Loucy (cell line): ENCODE data around the gene TMEM14A.

Source experiments
- CTCF ChIP-seq: fragments of 200-600 bp; sonication (generic); conservative IDR thresholded peaks from 2 replicates; pipeline ENCODE4 v1.5.1; 2014; ENCODE audit warnings: mild to moderate bottlenecking, antibody characterized with exemption, low read length
- EZH2phosphoT487 ChIP-seq: fragments of 200-600 bp; IDR thresholded peaks from 2 replicates; pipeline ENCODE4 v1.6.1; 2018; ENCODE audit warnings: antibody characterized with exemption, mild to moderate bottlenecking, moderate library complexity, borderline replicate concordance

GRCh38 chr6:52670502-52671409, at the start of gene TMEM14A:
- TF ChIP-seq CTCF (no peak), EZH2phosphoT487 (no peak)
